Measurements from ENCODE around the gene RECQL5. TPM values are rescaled to one million over a fixed set of nuclear protein-coding genes. Genes with fewer than 3 reads are reported as not detected.
"Not testable (repeated sequence)": the region's sequence is repeated elsewhere in the genome, so short reads cannot be mapped to it uniquely, and the experiment has no call there.

The RECQL5 gene
- total RNA-seq, 4 donors from 2014 or later: 50.8 to 76.3 (median 60.5) TPM

DNA sequence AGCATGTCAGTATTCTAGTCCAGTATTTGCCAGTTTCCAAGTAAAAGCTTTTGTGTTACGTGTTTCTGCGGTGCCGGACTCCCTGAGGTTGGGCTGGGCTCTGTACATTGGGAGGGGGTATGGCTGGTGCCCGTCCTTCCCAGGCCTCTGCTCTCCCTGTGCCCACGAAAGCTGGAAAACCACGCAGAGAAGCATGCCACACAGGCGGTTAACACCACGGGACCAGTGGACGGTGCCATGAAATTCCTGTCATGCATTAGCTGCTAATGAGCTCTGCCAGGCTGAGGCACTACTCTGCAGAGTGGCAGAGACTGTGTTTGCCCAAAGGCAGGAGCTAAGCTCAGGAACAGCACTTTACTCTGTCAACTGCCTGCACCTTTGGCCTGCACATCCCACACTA is 25.6 kb downstream of the RECQL5 start:
- DNase-seq (ENCODE audit: low spot score in 2 of 2): no peak
- intact Hi-C loops (cut with DNase I; ENCODE audit: low total_unique reads): no loop called here
- WGBS, 2 donors: 73 to 85% methylated on average over 9 of the region's 9 CpGs

DNA sequence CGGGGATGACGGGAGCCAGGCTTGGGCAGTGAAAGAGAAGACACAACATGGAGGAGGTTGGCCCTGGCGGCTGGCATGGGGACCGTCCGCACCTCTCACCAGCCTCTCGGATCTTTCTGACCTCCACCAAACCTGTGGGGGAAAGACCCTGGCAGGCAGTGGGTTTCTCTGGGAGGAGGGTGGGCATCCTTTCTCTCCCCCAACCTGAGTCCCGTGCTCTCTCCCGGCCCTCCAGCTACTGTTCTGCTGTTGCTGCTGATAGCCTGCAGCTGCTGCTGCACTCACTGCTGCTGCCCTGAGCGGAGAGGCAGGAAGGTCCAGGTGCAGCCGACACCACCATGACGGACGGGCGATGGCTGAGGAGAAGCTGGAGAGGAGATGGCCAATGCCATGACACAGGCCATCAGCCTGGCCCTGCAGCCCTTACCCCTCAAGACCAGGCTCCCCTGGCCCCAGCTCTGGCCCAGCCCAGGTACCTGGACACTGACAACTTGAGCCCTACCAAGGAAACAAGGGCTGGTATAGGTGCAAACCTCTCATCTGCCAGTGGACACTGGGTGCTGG is 26.3 kb downstream of the RECQL5 start:
- no peak for DNase-seq (ENCODE audit: low spot score in 2 of 2)
- no peak overlapping the region for H3K4me3 ChIP-seq (ENCODE audit: low read depth, poor library complexity, severe bottlenecking)
- intact Hi-C loops (cut with DNase I; ENCODE audit: low total_unique reads): no loop called here
- WGBS, 2 donors: 87 to 92% methylated on average over 13 of the region's 13 CpGs
- TF ChIP-seq POLR2A (IDR thresholded peaks at IDR 0.05): no peak
- TF ChIP-seq, protein P1, sequence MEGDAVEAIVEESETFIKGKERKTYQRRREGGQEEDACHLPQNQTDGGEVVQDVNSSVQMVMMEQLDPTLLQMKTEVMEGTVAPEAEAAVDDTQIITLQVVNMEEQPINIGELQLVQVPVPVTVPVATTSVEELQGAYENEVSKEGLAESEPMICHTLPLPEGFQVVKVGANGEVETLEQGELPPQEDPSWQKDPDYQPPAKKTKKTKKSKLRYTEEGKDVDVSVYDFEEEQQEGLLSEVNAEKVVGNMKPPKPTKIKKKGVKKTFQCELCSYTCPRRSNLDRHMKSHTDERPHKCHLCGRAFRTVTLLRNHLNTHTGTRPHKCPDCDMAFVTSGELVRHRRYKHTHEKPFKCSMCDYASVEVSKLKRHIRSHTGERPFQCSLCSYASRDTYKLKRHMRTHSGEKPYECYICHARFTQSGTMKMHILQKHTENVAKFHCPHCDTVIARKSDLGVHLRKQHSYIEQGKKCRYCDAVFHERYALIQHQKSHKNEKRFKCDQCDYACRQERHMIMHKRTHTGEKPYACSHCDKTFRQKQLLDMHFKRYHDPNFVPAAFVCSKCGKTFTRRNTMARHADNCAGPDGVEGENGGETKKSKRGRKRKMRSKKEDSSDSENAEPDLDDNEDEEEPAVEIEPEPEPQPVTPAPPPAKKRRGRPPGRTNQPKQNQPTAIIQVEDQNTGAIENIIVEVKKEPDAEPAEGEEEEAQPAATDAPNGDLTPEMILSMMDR (IDR thresholded peaks at IDR 0.05): no peak

More for the DNA sequence above, 25.6 kb downstream of the RECQL5 start:
- TF ChIP-seq, protein P1 (IDR thresholded peaks at IDR 0.05): no peak
- TF ChIP-seq POLR2A (IDR thresholded peaks at IDR 0.05): no peak
- H3K4me3 ChIP-seq (ENCODE audit: low read depth, poor library complexity, severe bottlenecking): no peak overlapping the region

GRCh38 chr17:75639771-75640555 is 27.0 kb downstream of the RECQL5 start:
- H3K4me3 ChIP-seq (ENCODE audit: low read depth, poor library complexity, severe bottlenecking): no peak overlapping the region
- intact Hi-C loops (cut with DNase I; ENCODE audit: low total_unique reads): no loop called here
- no peak for DNase-seq (ENCODE audit: low spot score in 2 of 2)
- 62 to 71% methylated on average over 29 to 30 of the region's 30 CpGs for WGBS, 2 donors
- TF ChIP-seq, protein P1 (IDR thresholded peaks at IDR 0.05): no peak
- no peak for TF ChIP-seq POLR2A (IDR thresholded peaks at IDR 0.05)

DNA sequence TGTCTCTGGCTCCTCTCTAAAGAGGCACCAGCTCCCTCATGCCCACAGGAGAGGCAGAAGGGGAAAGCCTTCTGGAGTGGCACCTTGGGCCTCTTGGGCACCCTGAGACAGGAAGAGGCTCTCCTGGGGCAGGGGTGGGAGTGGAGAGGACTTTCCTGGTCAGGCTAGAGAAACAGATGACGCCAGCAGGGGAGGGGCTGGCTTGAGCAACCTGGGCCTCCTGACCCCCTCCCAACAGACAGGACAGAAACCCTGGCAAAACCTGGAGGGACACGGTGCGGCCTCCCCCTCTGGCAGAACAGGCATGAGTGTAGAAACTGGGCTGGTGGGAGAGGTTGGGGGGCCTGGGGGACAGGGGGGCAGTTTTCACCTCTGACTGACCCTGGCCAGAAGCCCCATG is 27.6 kb downstream of the RECQL5 start:
- 64 to 96% methylated on average over 3 of the region's 3 CpGs for WGBS, 2 donors
- intact Hi-C loops (cut with DNase I; ENCODE audit: low total_unique reads): no loop called here
- no peak for DNase-seq (ENCODE audit: low spot score in 2 of 2)
- no peak for TF ChIP-seq POLR2A (IDR thresholded peaks at IDR 0.05)
- TF ChIP-seq, protein P1 (IDR thresholded peaks at IDR 0.05): no peak
- no peak overlapping the region for H3K4me3 ChIP-seq (ENCODE audit: low read depth, poor library complexity, severe bottlenecking)

DNA sequence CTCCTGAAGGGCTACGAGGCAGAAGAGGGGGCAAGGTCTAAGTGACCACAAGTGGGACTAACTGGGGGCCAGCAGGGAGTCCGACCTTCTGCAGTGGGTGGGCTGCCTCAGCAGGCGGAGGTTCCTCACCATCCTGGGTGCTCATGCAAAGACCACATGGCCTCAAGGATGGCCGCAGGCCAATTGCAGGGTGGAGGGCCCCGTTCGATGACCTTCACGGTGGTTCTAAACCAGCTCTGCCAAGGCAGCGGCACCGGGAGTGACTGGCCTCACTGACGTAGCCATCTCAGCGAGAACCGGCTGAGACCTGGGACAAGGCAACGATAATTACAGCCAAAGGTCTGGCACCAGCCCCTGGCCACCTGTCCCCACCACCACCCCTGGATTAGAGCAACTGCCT is 28.1 kb downstream of the RECQL5 start:
- WGBS, 2 donors: 92 to 93% methylated on average over 5 to 13 of the region's 13 CpGs
- no peak overlapping the region for H3K4me3 ChIP-seq (ENCODE audit: low read depth, poor library complexity, severe bottlenecking)
- TF ChIP-seq, protein P1 (IDR thresholded peaks at IDR 0.05): no peak
- TF ChIP-seq POLR2A (IDR thresholded peaks at IDR 0.05): no peak
- intact Hi-C loops (cut with DNase I; ENCODE audit: low total_unique reads): no loop called here
- no peak for DNase-seq (ENCODE audit: low spot score in 2 of 2)

- H3K4me3 ChIP-seq (ENCODE audit: low read depth, poor library complexity, severe bottlenecking); DNase-seq (ENCODE audit: low spot score in 2 of 2); intact Hi-C loops (cut with DNase I; ENCODE audit: low total_unique reads): not testable (repeated sequence)
- WGBS, 2 donors: 95 to 97% methylated on average over 12 of the region's 12 CpGs
Observed at GRCh38 chr17:75638039-75638438, 28.9 kb downstream of the RECQL5 start.
